Keratinocyte (primary cell): ENCODE results near the gene DEXI. TPM values are rescaled to one million over a fixed set of nuclear protein-coding genes. Genes with fewer than 3 reads are reported as not detected.

Experiments
- DNase-seq: peaks from one replicate; pipeline ENCODE4 v3.0.0-alpha.2; 2011; ENCODE audit warnings: low read depth, missing footprints, low spot score
- FAIRE-seq: peaks from 2 replicates; lab custom pipeline; 2011; peaks lifted over from hg19 to GRCh38; lab: Jason Lieb, UNC
- H2AFZ ChIP-seq: 2 replicates; pipeline ENCODE4 v1.6.0; 2012; ENCODE audit warnings: low read length, control low read depth, inconsistent platforms; ENCODE audit not compliant: control insufficient read depth
- H3K27ac ChIP-seq: 2 replicates; pipeline ENCODE4 v1.5.1; 2011; ENCODE audit warnings: low read length; ENCODE audit not compliant: control insufficient read depth, insufficient read depth
- H3K27me3 ChIP-seq: 3 replicates; pipeline ENCODE4 v1.6.0; 2011; ENCODE audit warnings: low read length; ENCODE audit not compliant: control insufficient read depth, insufficient read depth; ENCODE audit errors: extremely low read depth
- H3K36me3 ChIP-seq, 2 experiments: 2 replicates in 1 of 2; 3 replicates in 1 of 2; pipeline ENCODE4 v1.5.1; 2011; ENCODE audit warnings: low read length in 2 of 2, mild to moderate bottlenecking in 1 of 2; ENCODE audit not compliant: control insufficient read depth in 2 of 2, insufficient read depth in 2 of 2; ENCODE audit errors: extremely low read depth in 1 of 2
- H3K4me1 ChIP-seq: 3 replicates; pipeline ENCODE4 v1.5.1; 2011; ENCODE audit warnings: low read length; ENCODE audit not compliant: control insufficient read depth, insufficient read depth; ENCODE audit errors: extremely low read depth
- H3K4me2 ChIP-seq: 3 replicates; pipeline ENCODE4 v1.6.0; 2011; ENCODE audit warnings: low read depth, low read length; ENCODE audit not compliant: control insufficient read depth, insufficient read depth; ENCODE audit errors: extremely low read depth
- H3K4me3 ChIP-seq, 3 experiments: fragments of 200-600 bp in 1 of 3; sonication (generic) in 1 of 3; 2 replicates in 2 of 3; 3 replicates in 1 of 3; pipeline ENCODE4 v1.5.1; 2011 to 2016; ENCODE audit warnings: low read length in 3 of 3, mild to moderate bottlenecking in 3 of 3, control low read depth in 2 of 3, inconsistent platforms in 1 of 3, low read depth in 1 of 3, mixed read lengths in 1 of 3, mixed run types in 1 of 3, moderate library complexity in 1 of 3; ENCODE audit not compliant: control insufficient read depth in 2 of 3, insufficient read depth in 2 of 3; ENCODE audit errors: extremely low read depth in 1 of 3
- H3K79me2 ChIP-seq: 2 replicates; pipeline ENCODE4 v1.6.0; 2012; ENCODE audit warnings: low read length; ENCODE audit not compliant: control insufficient read depth, insufficient read depth
- H3K9ac ChIP-seq: 3 replicates; pipeline ENCODE4 v1.6.0; 2011; ENCODE audit warnings: low read length; ENCODE audit not compliant: control insufficient read depth, insufficient read depth; ENCODE audit errors: extremely low read depth
- H3K9me1 ChIP-seq: 3 replicates; pipeline ENCODE4 v1.6.0; 2011; ENCODE audit warnings: low read length; ENCODE audit not compliant: control insufficient read depth, insufficient read depth; ENCODE audit errors: extremely low read depth
- H3K9me3 ChIP-seq: 2 replicates; pipeline ENCODE4 v1.5.1; 2012; ENCODE audit warnings: low read depth, low read length; ENCODE audit not compliant: control insufficient read depth
- H4K20me1 ChIP-seq: 3 replicates; pipeline ENCODE4 v1.6.0; 2011; ENCODE audit warnings: low read length; ENCODE audit not compliant: control insufficient read depth, insufficient read depth; ENCODE audit errors: extremely low read depth
- CTCF ChIP-seq, 3 experiments: IDR thresholded peaks in 1 of 3; conservative IDR thresholded peaks in 1 of 3; optimal IDR thresholded peaks in 1 of 3; 2 replicates in 2 of 3; 3 replicates in 1 of 3; pipeline versions ENCODE3 to v1.5.1; 2011; ENCODE audit warnings: low read length in 3 of 3, mild to moderate bottlenecking in 3 of 3, moderate library complexity in 2 of 3, control low read depth in 1 of 3, inconsistent platforms in 1 of 3; ENCODE audit not compliant: insufficient read depth in 2 of 3; ENCODE audit errors: extremely low read depth in 1 of 3
- EZH2 ChIP-seq: IDR thresholded peaks from one replicate; pipeline ENCODE4 v1.6.1; 2012; ENCODE audit warnings: inconsistent platforms, mild to moderate bottlenecking, low read length, moderate library complexity
- dilution Hi-C: fragments of 300-500 bp; cut with MboI; formaldehyde crosslinking; loops from one replicate; pipeline ENCODE4 v1.7.0; 2020; ENCODE audit warnings: low sequenced_read_pairs; ENCODE audit not compliant: extremely low pct_ligation_motif_present
- polyA plus RNA-seq, 5 experiments: library from polyadenylated mRNA; depleted of rRNA in 3 of 5; stranded (reverse) in 3 of 5; stranded (forward) in 1 of 5; unstranded in 1 of 5; fragments of >200 nt; gene quantifications; 1 replicate in 1 of 5; 2 replicates in 3 of 5; 3 replicates in 1 of 5; pipeline versions ENCODE4 v1.2.1 to v1.2.3, GENCODE V29; 2011 to 2012; ENCODE audit warnings: missing spikeins in 2 of 5, low read depth in 1 of 5, low replicate concordance in 1 of 5

The DEXI gene
- polyA plus RNA-seq, 1 donor (not counting 4 experiments of a cell fraction or from before 2014, with no cell fraction given), result 25.9 TPM

- dilution Hi-C loops, result no loop called here
- Histone ChIP-seq H3K4me3 (peak overlapping the region in 1 of 3 experiments; percentile 5), H3K9ac (no peak overlapping the region), H3K27ac (no peak overlapping the region), H3K36me3 (peaks cover 10 to 27% of the 10 kb centered on the region in 2 experiments), H3K9me3 (no peaks in the 10 kb centered on the region), H3K27me3 (no peaks in the 10 kb centered on the region), H3K4me2 (peak overlapping the region; percentile 92), H4K20me1 (peaks cover 33% of the 10 kb centered on the region), H2AFZ (no peak overlapping the region), H3K79me2 (peaks cover 77% of the 10 kb centered on the region), H3K4me1 (peaks cover 33% of the 10 kb centered on the region), H3K9me1 (peaks cover 5% of the 10 kb centered on the region)
- FAIRE-seq (no peak), DNase-seq (no peak)
- no peak for TF ChIP-seq EZH2
- no peak for TF ChIP-seq CTCF (optimal IDR thresholded peaks at IDR 0.05 in 1 of 3, IDR thresholded peaks at IDR 0.05 in 1 of 3, conservative IDR thresholded peaks at IDR 0.05 in 1 of 3; ENCODE audit: extremely low read depth in 1 of 3, insufficient read depth in 2 of 3, low read length in 3 of 3)
These were observed 3.9 kb downstream of the DEXI start for GRCh38 chr16:10938321-10938720.

GRCh38 chr16:10937068-10937859 lies 5.0 kb downstream of the DEXI start:
- H3K4me3 ChIP-seq, result peak overlapping the region in 1 of 3 experiments; percentile 15
- peak overlapping the region; percentile 92 for H3K4me2 ChIP-seq
- H3K9me3 ChIP-seq, result no peaks in the 10 kb centered on the region
- H3K27ac ChIP-seq, result no peak overlapping the region
- H3K79me2 ChIP-seq, result peaks cover 80% of the 10 kb centered on the region
- TF ChIP-seq EZH2 (no peak), CTCF (optimal IDR thresholded peaks at IDR 0.05 in 1 of 3, IDR thresholded peaks at IDR 0.05 in 1 of 3, conservative IDR thresholded peaks at IDR 0.05 in 1 of 3; ENCODE audit: extremely low read depth in 1 of 3, insufficient read depth in 2 of 3, low read length in 3 of 3) (no peak)
- peaks cover 11 to 28% of the 10 kb centered on the region in 2 experiments for H3K36me3 ChIP-seq
- peaks cover 33% of the 10 kb centered on the region for H4K20me1 ChIP-seq
- H3K4me1 ChIP-seq, result peaks cover 31% of the 10 kb centered on the region
- dilution Hi-C loops, result no loop called here
- no peaks in the 10 kb centered on the region for H3K27me3 ChIP-seq
- no peak overlapping the region for H3K9ac ChIP-seq
- H2AFZ ChIP-seq, result no peak overlapping the region
- H3K9me1 ChIP-seq, result peaks cover 5% of the 10 kb centered on the region
- FAIRE-seq (no peak), DNase-seq (no peak)
